AG04450 (cell line): ENCODE data around the gene UVRAG. TPM values are rescaled to one million over a fixed set of nuclear protein-coding genes. Genes with fewer than 3 reads are reported as not detected.
"Not testable (repeated sequence)": the region's sequence is repeated elsewhere in the genome, so short reads cannot be mapped to it uniquely, and the experiment has no call there.

Source experiments
- CTCF ChIA-PET: fragments of 300-600, 350-600 bp; formaldehyde crosslinking; extraction: SDS; loops from one replicate; lab custom pipeline; 2022; ENCODE audit warnings: antibody characterized with exemption, inconsistent platforms; lab: Charles Lee
- POLR2A ChIA-PET: fragments of 350-600 bp; formaldehyde crosslinking; extraction: SDS; loops from one replicate; lab custom pipeline; 2021; ENCODE audit warnings: antibody characterized with exemption, inconsistent platforms; lab: Yijun Ruan, JAX
- DNase-seq: peaks from one replicate; pipeline ENCODE4 v3.0.0-alpha.2; 2011; ENCODE audit warnings: low read depth, low spot score
- H3K27ac ChIP-seq: one replicate; pipeline ENCODE4 v1.5.1; 2012; ENCODE audit warnings: low read depth, low read length, control low read depth
- H3K27me3 ChIP-seq: one replicate; pipeline ENCODE4 v1.6.0; 2012; ENCODE audit warnings: low read length; ENCODE audit not compliant: control insufficient read depth, insufficient read depth
- H3K4me3 ChIP-seq: 2 replicates; pipeline ENCODE4 v1.5.1; 2011; ENCODE audit warnings: mild to moderate bottlenecking, low read depth, low read length, control low read depth
- H3K9me3 ChIP-seq: 2 replicates; pipeline ENCODE4 v1.5.1; 2012; ENCODE audit warnings: low read length; ENCODE audit not compliant: control insufficient read depth, insufficient read depth
- CTCF ChIP-seq: IDR thresholded peaks from 2 replicates; pipeline ENCODE4 v1.5.1; 2011; ENCODE audit warnings: low read depth, low read length, control low read depth, inconsistent platforms
- polyA plus RNA-seq: library from polyadenylated mRNA; depleted of rRNA; stranded (reverse); fragments of >200 nt; gene quantifications from 2 replicates; pipeline ENCODE4 v1.2.3, GENCODE V29; 2011

The UVRAG gene
- polyA plus RNA-seq, 1 experiment, result 11.6 TPM

GRCh38 chr11:76054330-76054729 lies 239.3 kb downstream of the UVRAG start:
- CTCF ChIA-PET, result no interaction called here

GRCh38 chr11:76056876-76057275 lies 241.9 kb downstream of the UVRAG start:
- no peak for DNase-seq
- Histone ChIP-seq H3K4me3 (no peak overlapping the region), H3K9me3 (peaks cover 2% of the 10 kb centered on the region; the same call in 1 of the 2 replicates), H3K27me3 (no peaks in the 10 kb centered on the region), H3K27ac (no peak overlapping the region)
- no peak for TF ChIP-seq CTCF
- CTCF ChIA-PET, result no interaction called here
- POLR2A ChIA-PET, result no interaction called here

More at GRCh38 chr11:76054330-76054729, 239.3 kb downstream of the UVRAG start:
- POLR2A ChIA-PET, result no interaction called here
- no peaks in the 10 kb centered on the region for H3K9me3 ChIP-seq
- H3K4me3 ChIP-seq, result no peak overlapping the region
- no peaks in the 10 kb centered on the region for H3K27me3 ChIP-seq
- no peak for DNase-seq
- no peak overlapping the region for H3K27ac ChIP-seq
- TF ChIP-seq CTCF, result no peak

GRCh38 chr11:76060475-76061036 lies 245.5 kb downstream of the UVRAG start:
- H3K27me3 ChIP-seq, H3K4me3 ChIP-seq, POLR2A ChIA-PET, H3K9me3 ChIP-seq, DNase-seq, CTCF ChIA-PET, H3K27ac ChIP-seq: not testable (repeated sequence)

GRCh38 chr11:76062733-76063132 lies 247.7 kb downstream of the UVRAG start:
- POLR2A ChIA-PET, result interaction anchor here (0.6 kb wide), 1 partner anchor 93 kb away, joined by 3 read pairs; no protein-coding TSS in a partner anchor
- DNase-seq, result no peak
- Histone ChIP-seq H3K9me3 (peaks cover 2% of the 10 kb centered on the region; the same call in 1 of the 2 replicates), H3K27ac (no peak overlapping the region), H3K4me3 (no peak overlapping the region), H3K27me3 (no peaks in the 10 kb centered on the region)
- CTCF ChIA-PET, result no interaction called here
- no peak for TF ChIP-seq CTCF

GRCh38 chr11:76064192-76064591 lies 249.2 kb downstream of the UVRAG start:
- TF ChIP-seq CTCF, result no peak
- CTCF ChIA-PET, result no interaction called here
- DNase-seq, result no peak
- peaks cover 2% of the 10 kb centered on the region; the same call in 1 of the 2 replicates for H3K9me3 ChIP-seq
- no peaks in the 10 kb centered on the region for H3K27me3 ChIP-seq
- POLR2A ChIA-PET, result no interaction called here
- H3K4me3 ChIP-seq, result no peak overlapping the region
- H3K27ac ChIP-seq, result no peak overlapping the region

- H3K27me3 ChIP-seq, result no peaks in the 10 kb centered on the region
- CTCF ChIA-PET, result no interaction called here
- TF ChIP-seq CTCF, result no peak
- no peak overlapping the region for H3K27ac ChIP-seq
- no peaks in the 10 kb centered on the region for H3K9me3 ChIP-seq
- H3K4me3 ChIP-seq, result no peak overlapping the region
- POLR2A ChIA-PET, result no interaction called here
- DNase-seq, result no peak
These were observed 252.1 kb downstream of the UVRAG start for GRCh38 chr11:76067099-76067498.
